HG03097 (cell line): Measurements from ENCODE around the gene ZNF611.
"Not testable (repeated sequence)": the region's sequence is repeated elsewhere in the genome, so short reads cannot be mapped to it uniquely, and the experiment has no call there.

Experiments
- ATAC-seq: cut with Tn5 transposase; IDR thresholded peaks from one replicate; pipeline ENCODE4 v1.9.1; 2021; ENCODE audit not compliant: unreplicated experiment, low FRiP score

ZNF611 gene

DNA sequence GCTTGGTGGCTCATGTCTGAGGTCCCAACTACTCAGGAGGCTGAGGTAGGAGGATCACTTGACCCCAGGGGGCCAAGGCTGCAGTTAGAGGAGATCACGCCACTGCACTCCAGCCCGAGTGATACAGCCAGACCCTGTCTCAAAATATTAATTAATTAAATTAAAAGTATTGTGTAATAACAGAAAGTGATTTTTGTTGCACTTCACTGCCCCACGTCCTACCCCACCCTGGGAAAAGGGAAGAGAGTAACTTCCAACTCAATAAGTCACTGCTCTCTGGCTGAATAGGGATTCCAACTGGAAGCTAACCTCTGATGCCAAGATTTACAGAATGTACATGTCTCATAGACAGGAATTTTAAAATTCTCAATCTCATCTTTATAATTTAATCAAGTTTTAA is 47.2 kb downstream of the ZNF611 start:
- no peak for ATAC-seq

GRCh38 chr19:52685811-52686210 is 49.0 kb downstream of the ZNF611 start:
- no peak for ATAC-seq

- ATAC-seq: not testable (repeated sequence)
These were observed 53.6 kb downstream of the ZNF611 start for GRCh38 chr19:52681216-52681615.

GRCh38 chr19:52679598-52679997 is 55.2 kb downstream of the ZNF611 start:
- ATAC-seq: no peak

- not testable (repeated sequence) for ATAC-seq
These were observed 59.6 kb downstream of the ZNF611 start for GRCh38 chr19:52675239-52675638.

- ATAC-seq: no peak
These were observed 61.8 kb downstream of the ZNF611 start for GRCh38 chr19:52673014-52673413.

- ATAC-seq: no peak
These were observed 64.8 kb downstream of the ZNF611 start for GRCh38 chr19:52670046-52670445.

DNA sequence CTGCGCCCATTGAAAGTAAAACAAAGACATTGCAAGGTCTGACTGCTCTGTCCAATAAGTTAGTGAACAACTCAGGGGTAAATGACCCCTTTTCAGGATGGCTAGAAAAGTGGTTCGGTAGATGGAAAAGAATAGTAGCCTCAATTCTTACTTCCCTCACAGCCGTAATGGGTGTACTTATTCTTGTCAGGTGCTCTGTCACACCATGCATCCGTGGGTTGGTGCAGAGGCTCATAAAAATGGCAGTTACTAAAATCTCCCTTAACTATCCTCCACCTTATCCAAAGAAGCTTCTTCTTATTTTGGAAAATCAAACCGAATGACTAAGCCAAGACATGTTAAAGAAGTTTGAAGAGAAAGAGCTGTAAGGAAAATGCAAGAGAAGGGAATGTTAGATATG is 65.3 kb downstream of the ZNF611 start:
- no peak for ATAC-seq

GRCh38 chr19:52667972-52668371 is 66.9 kb downstream of the ZNF611 start:
- no peak for ATAC-seq

DNA sequence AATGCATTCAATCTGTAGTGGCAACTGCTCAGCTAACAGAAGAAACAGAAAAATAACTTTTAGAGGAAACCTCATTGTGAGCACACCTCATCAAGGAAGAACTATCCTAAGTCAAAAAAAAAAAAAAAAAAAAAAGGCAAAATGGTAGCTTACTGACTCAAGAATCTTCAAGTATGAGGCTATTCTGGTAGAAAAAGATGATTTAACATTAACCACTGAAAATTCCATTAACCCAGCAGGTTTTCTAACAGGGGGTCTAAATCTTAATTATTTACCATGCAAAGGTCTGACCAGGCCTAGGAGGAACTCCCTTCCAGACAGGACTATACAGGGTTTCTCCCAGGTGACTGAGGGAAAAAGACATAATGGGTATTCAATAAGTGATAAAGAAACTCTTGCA is 68.3 kb downstream of the ZNF611 start:
- no peak for ATAC-seq

- ATAC-seq: no peak
These were observed 69.3 kb downstream of the ZNF611 start for GRCh38 chr19:52665529-52665928.

- ATAC-seq: no peak
These were observed 69.8 kb downstream of the ZNF611 start for GRCh38 chr19:52665027-52665426.

DNA sequence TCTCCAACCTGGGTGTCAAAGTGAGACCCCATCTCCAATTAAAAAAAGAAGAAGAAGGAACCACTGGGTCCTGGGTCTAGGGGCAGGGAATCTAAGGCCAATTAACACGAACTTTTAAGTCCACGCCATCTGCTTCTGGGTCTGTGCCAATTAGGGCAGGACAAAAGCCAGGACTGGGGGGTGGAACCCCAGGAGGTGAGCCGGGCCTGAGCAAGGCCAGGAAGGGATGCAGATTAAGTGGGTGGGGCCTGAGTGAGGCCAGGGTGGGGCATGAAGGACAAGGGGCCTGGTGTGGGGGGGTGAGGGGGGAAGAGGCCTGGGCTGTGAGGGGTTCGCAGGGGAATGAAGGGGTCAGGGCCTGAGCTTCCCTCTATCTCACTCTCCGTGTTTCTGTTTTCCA is 70.4 kb downstream of the ZNF611 start:
- no peak for ATAC-seq

- no peak for ATAC-seq
These were observed 72.2 kb downstream of the ZNF611 start for GRCh38 chr19:52662631-52663030.

DNA sequence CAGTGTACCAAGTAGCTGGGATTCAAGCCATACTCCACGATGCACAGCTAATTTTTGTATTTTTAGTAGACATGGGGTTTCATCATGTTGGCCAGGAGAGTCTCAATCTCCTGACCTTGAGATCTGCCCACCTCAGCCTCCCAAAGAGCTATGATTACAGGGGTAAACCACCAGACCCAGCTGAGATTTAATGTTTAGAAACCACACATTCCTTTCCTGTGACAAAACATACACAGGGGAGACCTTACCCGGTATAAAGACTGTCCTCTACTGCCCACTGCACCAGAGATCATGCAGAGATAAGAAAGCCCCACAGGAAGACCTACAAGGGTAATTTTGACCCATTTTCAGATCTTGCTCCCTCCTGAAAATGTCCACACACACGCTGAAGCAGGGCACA is 73.9 kb downstream of the ZNF611 start:
- no peak for ATAC-seq

DNA sequence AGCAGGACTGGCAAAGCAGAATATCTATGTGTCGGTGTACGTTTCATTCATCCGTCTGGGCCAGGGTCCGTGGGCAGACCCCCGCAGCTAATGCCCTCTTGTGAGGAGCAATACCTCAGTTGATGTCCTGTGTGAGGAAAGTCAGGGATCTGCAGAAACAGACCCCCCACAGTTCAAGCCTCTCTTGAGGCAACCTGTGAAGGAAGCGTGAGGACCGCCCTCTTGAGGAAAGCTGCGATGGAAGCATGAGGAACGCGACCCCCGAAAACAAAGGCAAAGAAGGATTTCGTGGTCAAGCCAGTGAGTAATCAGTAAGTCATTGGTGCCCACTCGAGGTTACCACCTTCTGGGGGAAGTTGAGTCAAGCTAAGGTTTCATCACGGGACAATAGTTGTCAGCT is 75.8 kb downstream of the ZNF611 start:
- ATAC-seq: no peak

GRCh38 chr19:52658595-52658994 is 76.2 kb downstream of the ZNF611 start:
- no peak for ATAC-seq

DNA sequence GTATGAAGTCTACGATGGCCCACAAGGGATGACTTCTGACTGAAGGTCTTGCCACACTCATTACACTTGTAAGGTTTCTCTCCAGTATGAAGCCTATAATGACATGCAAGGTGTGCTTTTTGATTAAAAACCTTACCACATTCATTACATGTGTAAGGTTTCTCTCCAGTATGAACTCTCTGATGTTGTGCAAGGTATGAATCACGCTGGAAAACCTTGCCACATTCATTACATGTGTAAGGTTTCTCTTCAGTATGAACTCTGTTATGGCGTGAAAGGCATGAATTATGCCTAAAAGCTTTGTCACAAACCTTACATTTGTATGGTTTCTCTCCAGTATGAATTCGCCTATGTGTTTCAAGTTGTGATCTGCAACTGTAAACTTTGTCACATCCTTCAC is 81.7 kb downstream of the ZNF611 start:
- no peak for ATAC-seq
